Superior temporal gyrus (tissue), 1 donor: ENCODE data around the gene JAK3.
"Not testable (repeated sequence)": the region's sequence is repeated elsewhere in the genome, so short reads cannot be mapped to it uniquely, and the experiment has no call there.

ENCODE experiments used
- DNase-seq: peaks from one replicate; pipeline ENCODE4 v3.0.0-alpha.2; 2016; ENCODE audit errors: extremely low spot score

Gene JAK3

GRCh38 chr19:17777840-17778239 lies 69.9 kb downstream of the JAK3 start:
- not testable (repeated sequence) for DNase-seq

DNA sequence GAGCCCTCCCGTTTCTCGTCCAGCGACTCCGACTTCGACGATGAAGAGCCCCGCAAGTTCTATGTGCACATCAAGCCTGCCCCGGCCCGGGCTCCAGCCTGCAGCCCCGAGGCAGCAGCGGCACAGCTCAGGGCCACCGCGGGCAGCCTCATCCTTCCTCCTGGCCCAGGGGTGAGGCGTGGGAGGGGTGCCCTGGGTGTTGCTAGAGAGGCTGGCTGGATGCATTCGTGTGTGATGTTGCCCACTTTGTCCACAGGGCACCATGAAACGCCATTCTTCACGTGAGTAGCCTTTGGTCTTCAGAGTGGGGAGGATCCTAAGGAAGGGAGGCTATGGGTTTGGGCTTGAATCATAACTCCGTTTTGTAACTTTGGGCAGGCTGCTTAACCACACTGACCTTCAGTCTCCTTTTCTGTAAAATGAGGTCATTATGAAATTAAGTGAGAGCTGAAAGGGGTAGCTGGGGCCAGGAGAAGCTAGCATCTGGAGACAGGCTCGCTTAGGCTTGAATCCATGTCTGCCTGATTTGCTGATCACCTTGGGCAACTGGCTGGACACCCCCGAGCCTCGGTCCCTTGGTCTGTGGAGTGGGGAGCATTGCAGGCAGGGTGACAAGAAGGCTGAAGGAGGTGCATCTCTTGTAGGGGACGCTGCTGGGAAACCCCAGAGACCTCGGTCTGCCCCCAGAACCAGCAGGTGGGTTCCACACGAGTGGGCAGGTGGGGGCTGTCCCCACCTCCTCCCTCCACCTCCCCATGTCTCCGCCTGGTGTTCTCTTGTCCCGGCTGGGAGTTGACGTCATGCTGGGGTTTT lies 71.6 kb downstream of the JAK3 start:
- no peak for DNase-seq

DNA sequence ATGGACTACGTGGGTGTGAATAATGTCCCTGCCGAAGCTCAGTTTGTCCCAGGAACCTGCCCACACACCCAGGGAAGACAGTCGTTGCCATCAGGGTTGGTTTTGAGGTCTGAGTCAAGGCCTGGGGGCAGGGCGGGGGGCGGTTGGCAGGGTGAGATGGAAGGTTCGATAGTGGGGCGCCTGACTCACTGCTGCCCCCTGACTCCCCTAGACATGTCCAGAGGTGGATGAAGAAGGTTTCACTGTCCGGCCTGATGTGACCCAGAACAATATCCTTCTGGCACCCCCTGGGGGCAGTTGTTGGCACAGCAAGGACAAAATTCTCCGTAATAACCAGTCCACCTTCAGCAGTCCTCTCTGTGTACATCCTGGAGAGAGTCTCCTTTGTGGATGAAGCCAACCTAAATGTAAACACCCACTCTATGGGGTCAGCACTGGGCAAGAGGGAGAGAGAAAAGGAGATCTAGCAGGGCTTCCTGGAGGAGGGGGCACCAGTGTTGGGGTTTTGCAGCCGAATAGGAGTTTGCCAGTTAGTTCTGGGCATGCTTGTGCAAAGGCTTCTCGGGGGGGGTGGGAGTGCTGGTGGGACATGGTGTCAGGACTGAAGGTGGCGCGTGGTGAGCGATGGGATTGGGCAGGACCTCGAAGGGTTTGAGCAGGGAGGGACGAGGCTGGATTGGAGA lies 72.4 kb downstream of the JAK3 start:
- peak; percentile 47 for DNase-seq
